NCI-H69 (cell line): ENCODE data around the gene LIN7C.
A peak's percentile ranks its signal among the peaks of the same experiment; 100 is the strongest.
"Not testable (repeated sequence)": the region's sequence is repeated elsewhere in the genome, so short reads cannot be mapped to it uniquely, and the experiment has no call there.

Experiments used
- DNase-seq: peaks from one replicate; lab custom pipeline; 2025; lab: John Stamatoyannopoulos, UW

Gene LIN7C

GRCh38 chr11:27506200-27507182, at the start of gene LIN7C:
Gene LIN7C, minus strand, starts transcription at chr11:27506769. Its CDS starts 17 bp downstream, at chr11:27506752.
- DNase-seq: peak; percentile 98

DNA sequence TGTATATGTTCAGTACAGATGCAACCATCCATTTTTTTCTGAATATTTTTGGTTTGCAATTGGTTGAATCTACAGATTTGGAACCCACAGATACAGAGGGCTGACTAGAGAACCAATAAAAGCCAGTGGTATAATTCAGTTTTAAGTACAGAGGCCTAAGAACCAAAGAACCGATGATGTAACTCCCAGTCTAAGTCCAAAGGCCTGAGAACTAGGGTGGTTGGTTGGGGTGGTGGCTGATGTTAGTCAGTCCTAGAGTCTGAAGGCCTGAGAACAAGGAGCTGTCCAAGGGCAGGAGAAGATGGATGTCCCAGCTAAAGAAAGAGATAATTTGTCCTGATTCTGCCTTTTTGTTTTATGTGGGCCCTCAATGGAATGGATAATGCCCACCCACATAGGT, 48.7 kb upstream of the LIN7C start:
- DNase-seq: no peak

DNA sequence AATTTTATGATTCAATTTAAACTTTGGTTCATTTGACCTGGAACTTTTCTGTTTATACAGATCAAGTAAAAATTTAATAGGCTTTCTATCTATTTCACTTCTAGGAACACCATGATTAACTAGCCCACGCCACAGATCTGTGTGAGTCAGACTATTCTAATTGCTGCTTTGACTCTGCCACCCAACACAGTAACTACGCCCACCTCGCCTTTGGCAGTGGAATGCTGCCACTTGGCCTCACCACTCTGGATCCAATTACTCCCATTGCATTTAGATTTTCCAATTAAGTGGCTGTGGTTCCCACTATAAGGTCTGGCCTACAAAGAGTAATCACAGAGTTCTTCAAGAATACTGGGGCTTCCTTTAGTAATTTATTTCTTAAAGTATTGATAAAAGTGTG, 46.6 kb upstream of the LIN7C start:
- DNase-seq: peak; percentile 52

DNA sequence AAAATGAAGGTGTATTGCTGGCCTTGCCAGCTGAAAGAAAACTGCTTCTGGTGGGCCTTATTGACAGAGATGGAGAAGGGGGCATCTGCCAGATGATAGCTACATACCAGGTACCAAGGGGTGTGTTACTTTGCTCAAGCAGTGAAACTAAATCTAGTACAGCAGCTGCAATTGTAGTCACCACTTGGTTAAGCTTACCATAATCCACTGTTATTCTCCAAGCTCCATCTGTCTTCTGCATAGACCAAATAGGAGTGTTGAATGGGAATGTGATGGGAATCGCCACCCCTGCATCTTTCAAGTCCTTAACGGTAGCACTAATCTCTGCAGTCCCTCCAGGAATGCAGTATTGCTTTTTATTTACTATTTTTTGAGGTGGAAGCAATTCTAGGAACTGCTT, 45.8 kb upstream of the LIN7C start:
- no peak for DNase-seq

DNA sequence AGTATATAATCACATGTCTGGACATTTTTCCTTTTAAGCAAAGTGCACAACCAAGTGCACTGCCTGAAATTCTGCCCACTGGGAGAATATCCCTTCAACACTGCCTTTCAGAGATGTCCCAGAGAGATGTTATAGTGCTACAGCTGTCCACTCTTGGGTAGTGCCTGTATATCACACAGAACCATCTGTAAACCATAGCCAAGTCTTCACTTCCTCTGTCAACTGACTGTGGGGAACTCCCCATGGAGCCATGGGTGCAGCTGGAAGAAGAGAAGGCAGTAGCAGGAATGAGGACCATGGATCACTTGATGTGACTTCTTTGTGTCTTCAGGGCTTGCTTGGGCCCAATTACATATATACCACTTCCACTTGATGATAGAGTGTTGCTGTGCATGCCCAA, 44.6 kb upstream of the LIN7C start:
- no peak for DNase-seq

- peak; percentile 44 for DNase-seq
Measured at GRCh38 chr11:27545946-27546345, 39.4 kb upstream of the LIN7C start.

DNA sequence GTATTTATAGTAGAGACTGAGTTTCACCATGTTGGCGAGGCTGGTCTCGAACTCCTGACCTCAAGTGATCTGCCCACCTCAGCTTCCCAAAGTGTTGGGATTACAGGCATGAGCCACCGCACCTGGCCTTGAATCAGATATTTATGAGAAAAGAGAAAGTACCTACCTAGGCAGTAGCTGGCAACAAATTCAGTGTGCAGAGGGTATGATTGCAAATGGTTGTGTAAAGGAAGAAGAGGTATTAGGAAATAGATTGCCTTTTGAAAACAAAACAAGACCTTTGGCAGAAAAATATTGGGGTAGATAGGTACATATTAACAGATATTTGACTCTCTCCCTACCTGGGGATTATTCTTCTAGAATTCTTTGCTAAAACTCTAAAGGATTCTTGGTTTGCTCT, 38.5 kb upstream of the LIN7C start:
- no peak for DNase-seq

- no peak for DNase-seq
Measured at GRCh38 chr11:27541790-27542189, 35.2 kb upstream of the LIN7C start.

DNA sequence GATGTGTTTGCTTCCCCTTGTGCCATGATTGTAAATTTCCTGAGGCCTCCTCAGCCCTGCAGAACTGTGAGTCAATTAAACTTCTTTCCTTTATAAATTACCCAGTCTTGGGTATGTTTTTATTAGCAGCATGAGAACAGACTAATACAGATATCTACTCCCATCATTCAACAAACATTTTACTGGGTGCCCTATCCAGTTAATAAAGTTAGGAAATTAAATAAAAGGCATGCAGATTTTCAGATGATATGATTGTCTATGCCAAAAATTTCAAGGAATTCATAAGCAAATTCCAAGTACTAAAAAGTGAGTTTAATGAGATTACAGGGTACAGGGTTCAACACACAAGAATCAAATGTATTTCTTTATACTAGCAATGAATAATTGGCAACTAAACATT, 33.5 kb upstream of the LIN7C start:
- no peak for DNase-seq

GRCh38 chr11:27535103-27535502, 28.5 kb upstream of the LIN7C start:
- DNase-seq: no peak

DNA sequence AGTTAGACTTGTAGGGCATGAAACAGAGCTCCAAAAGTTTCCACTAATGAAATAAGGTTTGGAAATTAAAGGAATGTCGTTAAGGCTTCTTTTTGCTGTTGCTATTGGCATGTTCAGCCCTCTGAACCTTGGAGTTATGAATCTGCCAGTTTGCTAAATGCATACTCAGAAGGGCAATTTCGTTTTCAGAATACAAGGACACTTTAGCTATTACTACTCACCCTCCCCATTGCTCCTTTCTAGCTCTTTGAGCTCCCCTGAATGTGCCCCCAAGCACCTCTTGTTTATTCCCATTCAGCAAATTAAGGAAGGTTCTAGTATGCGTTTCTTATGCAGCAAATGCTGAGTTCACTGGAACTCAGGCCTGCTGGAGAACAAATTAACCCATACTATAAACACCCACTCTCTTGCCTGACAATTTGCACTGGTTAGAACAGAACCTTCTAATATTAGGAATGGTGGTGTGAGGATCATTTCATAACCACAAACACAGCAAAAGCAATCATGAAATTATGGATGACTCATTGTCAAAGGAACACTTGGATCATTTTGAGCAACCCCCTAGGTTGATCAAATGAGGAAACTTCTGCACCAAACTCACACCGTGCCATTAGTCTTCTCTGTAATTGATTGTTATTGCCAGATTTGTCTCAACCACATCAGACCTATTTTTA, 26.2 kb upstream of the LIN7C start:
- no peak for DNase-seq

DNA sequence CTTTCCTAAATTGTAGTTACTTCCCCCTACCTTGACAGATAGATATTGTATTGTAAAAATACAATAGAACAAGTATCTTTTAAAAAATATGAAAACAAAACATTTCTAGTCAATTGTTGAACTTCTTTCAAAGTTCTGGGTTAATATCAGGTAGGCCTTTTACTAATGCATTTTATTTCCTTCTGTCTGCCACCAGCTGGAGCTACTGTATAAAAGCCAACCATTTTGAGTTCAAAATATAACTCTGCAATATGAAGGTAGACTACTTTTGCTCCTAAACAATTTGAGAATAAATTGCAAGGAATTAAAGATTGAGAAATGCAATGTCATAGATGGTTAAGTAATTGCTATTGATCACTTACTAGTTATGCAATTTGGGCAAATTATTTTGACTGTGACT, 22.1 kb upstream of the LIN7C start:
- no peak for DNase-seq

GRCh38 chr11:27526535-27526934, 20.0 kb upstream of the LIN7C start:
- DNase-seq: no peak

GRCh38 chr11:27525824-27526516, 19.4 kb upstream of the LIN7C start:
- DNase-seq: no peak

DNA sequence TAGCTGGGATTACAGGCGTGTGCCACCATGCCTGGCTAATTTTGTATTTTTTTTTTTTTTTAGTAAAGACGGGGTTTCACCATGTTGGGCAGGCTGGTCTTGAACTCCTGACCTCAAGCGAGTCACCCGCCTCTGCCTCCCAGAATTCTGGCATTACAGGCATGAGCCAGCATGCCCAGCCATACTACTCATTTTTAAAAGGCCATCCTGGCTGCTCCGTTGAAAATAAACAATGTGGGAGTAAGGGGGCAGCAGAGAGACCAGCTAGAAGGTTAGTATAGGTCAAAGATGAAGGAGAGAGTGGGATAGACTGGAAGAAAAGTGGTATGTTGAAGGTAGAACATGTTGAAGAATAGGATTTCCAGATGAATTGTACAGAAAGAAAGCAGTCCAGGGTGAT, 17.6 kb upstream of the LIN7C start:
- DNase-seq: peak; percentile 36

DNA sequence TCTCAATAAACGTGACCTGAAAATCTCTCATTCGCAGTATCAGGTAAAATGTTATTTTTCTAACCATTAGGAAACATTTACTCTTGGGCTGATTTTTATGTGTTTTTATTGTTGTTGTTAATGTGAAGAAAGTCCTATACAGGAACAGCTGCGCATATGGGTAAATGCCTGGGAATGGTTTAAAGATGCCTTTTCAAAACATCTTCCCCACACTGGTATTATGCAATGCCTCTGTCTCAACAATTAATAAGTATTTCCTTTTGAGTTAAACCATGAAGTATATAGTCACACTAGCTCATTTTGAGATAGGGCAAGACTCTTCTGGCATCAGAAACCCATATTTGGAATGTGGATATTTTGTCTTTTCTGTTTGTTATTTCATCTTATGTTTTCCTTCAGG, 13.7 kb upstream of the LIN7C start:
- DNase-seq: no peak

DNA sequence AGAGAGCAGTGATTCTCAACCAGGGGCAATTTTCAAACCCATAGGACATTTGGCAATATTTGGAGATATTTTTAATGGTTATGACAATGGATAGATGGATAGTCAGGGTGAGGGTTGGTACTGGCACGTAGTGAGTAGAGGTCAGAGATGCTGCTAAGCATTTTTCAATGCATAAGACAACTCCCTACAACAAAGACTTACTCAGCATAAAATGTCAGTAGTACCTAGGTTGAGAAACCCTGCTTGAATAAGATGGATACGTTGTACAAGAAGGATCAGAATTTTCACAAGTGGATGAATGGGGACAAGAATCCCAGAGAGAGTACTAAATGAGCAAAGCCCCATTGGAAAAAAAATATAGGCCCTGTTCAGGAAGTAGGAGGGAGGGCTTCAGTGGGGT, 11.9 kb upstream of the LIN7C start:
- no peak for DNase-seq

GRCh38 chr11:27517490-27517889, 10.9 kb upstream of the LIN7C start:
- DNase-seq: not testable (repeated sequence)

DNA sequence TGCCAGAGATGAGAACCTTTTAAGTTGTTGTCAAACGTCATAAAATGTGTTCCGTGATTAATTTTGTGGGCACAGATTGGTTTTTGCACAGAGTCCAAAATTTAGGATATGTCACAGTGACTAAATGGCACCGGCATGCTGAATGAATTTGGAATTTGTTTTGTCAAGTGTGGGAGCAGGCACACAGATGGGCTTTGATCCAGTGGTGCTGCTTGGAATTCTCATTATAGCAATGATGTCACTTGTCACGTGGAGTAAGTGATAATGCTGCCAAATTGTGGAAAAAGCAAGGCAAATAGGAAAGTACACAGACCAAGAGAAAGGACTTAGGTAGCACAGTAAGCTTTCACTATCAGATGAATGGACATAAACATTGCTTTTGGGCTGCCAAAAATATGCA, 8.0 kb upstream of the LIN7C start:
- no peak for DNase-seq

DNA sequence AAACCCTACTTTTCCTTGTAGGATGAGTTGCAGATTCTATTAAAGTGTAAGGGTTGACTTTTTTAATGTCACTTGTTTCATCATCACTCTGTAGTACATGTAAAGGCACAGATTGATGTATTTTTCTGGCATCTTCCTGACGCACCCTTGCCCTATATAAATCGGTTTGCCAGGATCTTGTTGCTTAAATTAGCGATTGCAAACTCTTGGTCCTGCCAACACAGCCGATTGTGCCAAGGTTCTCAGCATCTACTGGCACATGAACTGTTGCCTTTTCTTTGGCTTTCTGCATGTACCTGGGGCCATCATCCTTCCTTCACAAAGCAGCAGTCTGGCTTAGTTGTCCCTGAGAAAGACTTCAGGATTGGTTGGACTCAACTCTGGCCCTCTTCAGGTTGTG, 7.5 kb upstream of the LIN7C start:
- no peak for DNase-seq

- no peak for DNase-seq
Measured at GRCh38 chr11:27513389-27513788, 6.8 kb upstream of the LIN7C start.

GRCh38 chr11:27512238-27512637, 5.7 kb upstream of the LIN7C start:
- no peak for DNase-seq

GRCh38 chr11:27509908-27510307, 3.3 kb upstream of the LIN7C start:
- DNase-seq: no peak
